HepG2 (cell line): ENCODE results near the gene GRM1. TPM values are rescaled to one million over a fixed set of nuclear protein-coding genes. Genes with fewer than 3 reads are reported as not detected.

Experiments used
- NONO ChIP-seq, 2 experiments: fragments of 450-650 bp in 1 of 2; sonication (generic) in 1 of 2; formaldehyde crosslinking in 1 of 2; IDR thresholded peaks in 1 of 2; conservative IDR thresholded peaks in 1 of 2; 2 replicates each; pipeline versions ENCODE4 v1.6.1 to v1.8.0; 2017 to 2022; ENCODE audit warnings: mild to moderate bottlenecking in 1 of 2, missing genetic modification reagents in 1 of 2, moderate library complexity in 1 of 2
- PCBP1 ChIP-seq: fragments of 200-400 bp; formaldehyde crosslinking; IDR thresholded peaks from 2 replicates; pipeline ENCODE4 v1.6.1; 2017; ENCODE audit warnings: mild to moderate bottlenecking, low read depth, low read length, borderline replicate concordance
- ZMAT3 ChIP-seq: sonication (generic); formaldehyde crosslinking; conservative IDR thresholded peaks from 2 replicates; pipeline ENCODE4 v1.7.0; 2021; ENCODE audit warnings: missing genetic modification reagents
- ZNF12 ChIP-seq: sonication (generic); formaldehyde crosslinking; IDR thresholded peaks from 2 replicates; pipeline ENCODE4 v1.5.0; 2020; ENCODE audit warnings: missing genetic modification reagents
- ZNF44 ChIP-seq: sonication (generic); formaldehyde crosslinking; IDR thresholded peaks from 2 replicates; pipeline ENCODE4 v1.5.1; 2020; ENCODE audit warnings: mild to moderate bottlenecking, missing genetic modification reagents
- polyA plus RNA-seq, 8 experiments: library from polyadenylated mRNA; depleted of rRNA in 3 of 8; stranded (reverse) in 7 of 8; unstranded in 1 of 8; fragments of >200 nt; fragmentation: Illumina TruSeq in 4 of 8; extraction: Trizol in 4 of 8; gene quantifications; 2 replicates each; pipeline versions ENCODE4 v1.2.1 to v1.2.3, GENCODE V29; 2011 to 2016; ENCODE audit warnings: low read depth in 4 of 8, missing spikeins in 1 of 8, mixed read lengths in 1 of 8; ENCODE audit not compliant: insufficient read depth in 1 of 8
- total RNA-seq, 5 experiments: library from RNA; depleted of rRNA; stranded (reverse); fragments of >200 nt; fragmentation: Illumina TruSeq; extraction: Trizol; gene quantifications; 2 replicates each; pipeline ENCODE4 v1.2.3, GENCODE V29; 2016; ENCODE audit warnings: low read depth in 1 of 5
- TF ChIP-seq, protein P1 (sequence below): sonication (generic); formaldehyde crosslinking; IDR thresholded peaks from one replicate; pipeline ENCODE4 v1.5.1; 2020; ENCODE audit warnings: mild to moderate bottlenecking, missing genetic modification reagents; ENCODE audit errors: not compliant biosample characterization

GRM1 gene
- total and polyA plus RNA-seq, 2 of the 13 experiments (the other 11 are each of a cell fraction or from before 2014, with no cell fraction given), result 0.09 TPM; not detected in 1

- TF ChIP-seq, protein P1, sequence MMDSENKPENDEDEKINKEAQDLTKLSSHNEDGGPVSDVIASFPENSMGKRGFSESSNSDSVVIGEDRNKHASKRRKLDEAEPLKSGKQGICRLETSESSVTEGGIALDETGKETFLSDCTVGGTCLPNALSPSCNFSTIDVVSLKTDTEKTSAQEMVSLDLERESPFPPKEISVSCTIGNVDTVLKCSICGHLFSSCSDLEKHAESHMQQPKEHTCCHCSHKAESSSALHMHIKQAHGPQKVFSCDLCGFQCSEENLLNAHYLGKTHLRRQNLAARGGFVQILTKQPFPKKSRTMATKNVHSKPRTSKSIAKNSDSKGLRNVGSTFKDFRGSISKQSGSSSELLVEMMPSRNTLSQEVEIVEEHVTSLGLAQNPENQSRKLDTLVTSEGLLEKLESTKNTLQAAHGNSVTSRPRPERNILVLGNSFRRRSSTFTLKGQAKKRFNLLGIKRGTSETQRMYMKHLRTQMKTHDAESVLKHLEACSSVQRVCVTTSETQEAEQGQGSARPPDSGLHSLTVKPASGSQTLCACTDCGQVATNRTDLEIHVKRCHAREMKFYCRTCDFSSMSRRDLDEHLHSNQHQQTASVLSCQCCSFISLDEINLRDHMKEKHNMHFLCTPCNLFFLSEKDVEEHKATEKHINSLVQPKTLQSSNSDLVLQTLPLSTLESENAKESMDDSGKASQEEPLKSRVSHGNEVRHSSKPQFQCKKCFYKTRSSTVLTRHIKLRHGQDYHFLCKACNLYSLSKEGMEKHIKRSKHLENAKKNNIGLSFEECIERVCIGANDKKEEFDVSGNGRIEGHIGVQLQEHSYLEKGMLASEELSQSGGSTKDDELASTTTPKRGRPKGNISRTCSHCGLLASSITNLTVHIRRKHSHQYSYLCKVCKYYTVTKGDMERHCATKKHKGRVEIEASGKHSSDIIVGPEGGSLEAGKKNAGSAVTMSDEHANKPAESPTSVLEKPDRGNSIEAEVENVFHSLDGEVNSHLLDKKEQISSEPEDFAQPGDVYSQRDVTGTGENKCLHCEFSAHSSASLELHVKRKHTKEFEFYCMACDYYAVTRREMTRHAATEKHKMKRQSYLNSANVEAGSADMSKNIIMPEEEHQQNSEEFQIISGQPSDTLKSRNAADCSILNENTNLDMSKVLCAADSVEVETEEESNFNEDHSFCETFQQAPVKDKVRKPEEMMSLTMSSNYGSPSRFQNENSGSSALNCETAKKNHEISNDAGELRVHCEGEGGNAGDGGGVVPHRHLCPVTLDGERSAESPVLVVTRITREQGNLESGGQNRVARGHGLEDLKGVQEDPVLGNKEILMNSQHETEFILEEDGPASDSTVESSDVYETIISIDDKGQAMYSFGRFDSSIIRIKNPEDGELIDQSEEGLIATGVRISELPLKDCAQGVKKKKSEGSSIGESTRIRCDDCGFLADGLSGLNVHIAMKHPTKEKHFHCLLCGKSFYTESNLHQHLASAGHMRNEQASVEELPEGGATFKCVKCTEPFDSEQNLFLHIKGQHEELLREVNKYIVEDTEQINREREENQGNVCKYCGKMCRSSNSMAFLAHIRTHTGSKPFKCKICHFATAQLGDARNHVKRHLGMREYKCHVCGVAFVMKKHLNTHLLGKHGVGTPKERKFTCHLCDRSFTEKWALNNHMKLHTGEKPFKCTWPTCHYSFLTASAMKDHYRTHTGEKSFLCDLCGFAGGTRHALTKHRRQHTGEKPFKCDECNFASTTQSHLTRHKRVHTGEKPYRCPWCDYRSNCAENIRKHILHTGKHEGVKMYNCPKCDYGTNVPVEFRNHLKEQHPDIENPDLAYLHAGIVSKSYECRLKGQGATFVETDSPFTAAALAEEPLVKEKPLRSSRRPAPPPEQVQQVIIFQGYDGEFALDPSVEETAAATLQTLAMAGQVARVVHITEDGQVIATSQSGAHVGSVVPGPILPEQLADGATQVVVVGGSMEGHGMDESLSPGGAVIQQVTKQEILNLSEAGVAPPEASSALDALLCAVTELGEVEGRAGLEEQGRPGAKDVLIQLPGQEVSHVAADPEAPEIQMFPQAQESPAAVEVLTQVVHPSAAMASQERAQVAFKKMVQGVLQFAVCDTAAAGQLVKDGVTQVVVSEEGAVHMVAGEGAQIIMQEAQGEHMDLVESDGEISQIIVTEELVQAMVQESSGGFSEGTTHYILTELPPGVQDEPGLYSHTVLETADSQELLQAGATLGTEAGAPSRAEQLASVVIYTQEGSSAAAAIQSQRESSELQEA (CRISPR knock-in tag), result no peak
- TF ChIP-seq PCBP1 (no peak), ZNF44 (no peak), ZNF12 (no peak), NONO (IDR thresholded peaks at IDR 0.05) (no peak), NONO (CRISPR knock-in tag; conservative IDR thresholded peaks at IDR 0.05) (no peak), ZMAT3 (CRISPR knock-in tag) (no peak)
Observed at GRCh38 chr6:146341493-146342230, 312.8 kb downstream of the GRM1 start (continued).
